Activated T-helper 1 cell treated with anti-CD3 and anti-CD28 coated beads, Interleukin-2, amount 50 U/mL, for 16 hours (primary cell): ENCODE measurements around the gene TTI1.
"Not testable (repeated sequence)": the region's sequence is repeated elsewhere in the genome, so short reads cannot be mapped to it uniquely, and the experiment has no call there.

ENCODE experiments used
- DNase-seq, 2 donors: peaks; one replicate each; pipeline ENCODE4 v3.0.0-alpha.2; 2020; ENCODE audit warnings: low read depth in 1 of 2, low spot score in 1 of 2

The TTI1 gene

DNA sequence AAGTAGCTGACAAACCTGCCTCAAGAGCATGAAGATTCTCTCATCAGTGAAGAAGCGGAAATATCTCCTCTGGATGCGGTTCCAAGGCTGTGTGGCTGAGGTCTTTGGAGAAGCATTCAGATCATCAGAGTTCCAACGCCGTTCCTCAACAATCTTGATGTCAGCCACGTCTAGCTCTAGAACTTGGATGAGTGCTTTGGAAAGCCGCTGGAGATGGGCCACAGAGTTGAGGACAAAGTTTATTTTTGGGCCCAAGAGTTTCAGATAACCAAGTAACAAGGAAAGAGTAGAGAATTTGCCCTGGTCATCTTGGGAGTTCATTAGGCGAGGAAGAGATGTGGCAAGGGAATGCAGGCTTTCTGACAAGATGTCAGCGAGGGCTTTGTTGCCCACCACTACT is 20.9 kb downstream of the TTI1 start:
- DNase-seq = no peak

DNA sequence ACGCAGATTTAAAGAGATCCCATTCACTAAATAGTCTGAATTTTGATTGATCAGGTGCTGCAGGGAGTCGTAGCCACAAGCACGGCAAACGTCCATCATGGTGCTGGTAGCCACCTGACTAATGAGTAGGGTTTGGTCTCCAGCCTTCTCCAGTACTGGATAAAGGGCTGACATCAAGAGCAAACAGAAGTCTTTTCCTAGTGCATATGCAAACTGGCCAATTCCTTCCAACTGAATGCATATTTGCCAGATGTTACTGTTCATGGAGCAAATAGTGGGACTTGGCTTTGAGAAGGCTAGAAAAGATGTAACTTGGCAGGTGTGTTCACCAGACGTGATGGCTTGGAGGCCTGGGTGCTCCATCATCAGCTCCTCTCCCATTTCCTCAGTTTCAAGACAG is 21.6 kb downstream of the TTI1 start:
- DNase-seq = no peak

- not testable (repeated sequence) for DNase-seq
Observed at GRCh38 chr20:38009416-38009815, 23.8 kb downstream of the TTI1 start.

DNA sequence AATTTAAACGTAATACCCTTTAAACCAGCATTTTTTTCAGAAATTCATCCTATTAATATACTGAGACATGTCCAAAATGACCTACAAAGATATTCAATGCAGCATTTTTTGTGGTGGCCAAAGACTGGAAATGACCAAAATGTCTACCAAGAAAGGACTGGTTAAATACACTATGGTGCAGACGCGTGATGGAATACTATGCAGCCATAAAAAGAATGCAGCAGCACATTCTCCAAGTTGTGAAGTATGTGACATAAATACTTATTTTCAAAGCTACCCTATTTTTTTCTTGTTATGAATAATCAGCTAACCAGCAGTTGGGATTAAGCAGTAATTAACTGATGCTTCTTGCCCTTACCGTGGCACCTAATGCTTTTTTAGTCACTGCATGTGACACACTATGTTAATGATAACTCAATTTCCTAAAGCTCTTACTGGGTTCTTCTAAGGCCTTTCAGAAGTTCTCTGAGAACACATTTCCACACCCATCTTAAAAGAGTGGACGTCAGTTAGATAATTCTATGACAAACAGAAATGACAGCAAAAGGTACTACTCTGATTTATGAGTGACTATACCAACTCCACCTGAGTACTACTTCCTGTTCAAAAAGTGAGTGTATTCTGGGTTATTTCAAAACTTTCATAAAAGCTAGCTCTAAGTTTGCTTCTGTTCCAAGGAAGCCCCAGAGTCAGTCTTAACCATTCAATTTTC is 24.9 kb downstream of the TTI1 start:
- no peak for DNase-seq

GRCh38 chr20:38007526-38007925 is 25.7 kb downstream of the TTI1 start:
- DNase-seq = no peak

GRCh38 chr20:38005903-38006302 is 27.4 kb downstream of the TTI1 start:
- no peak for DNase-seq

GRCh38 chr20:38004416-38004815 is 28.8 kb downstream of the TTI1 start:
- DNase-seq = no peak

GRCh38 chr20:38002422-38002821 is 30.8 kb downstream of the TTI1 start:
- no peak for DNase-seq

DNA sequence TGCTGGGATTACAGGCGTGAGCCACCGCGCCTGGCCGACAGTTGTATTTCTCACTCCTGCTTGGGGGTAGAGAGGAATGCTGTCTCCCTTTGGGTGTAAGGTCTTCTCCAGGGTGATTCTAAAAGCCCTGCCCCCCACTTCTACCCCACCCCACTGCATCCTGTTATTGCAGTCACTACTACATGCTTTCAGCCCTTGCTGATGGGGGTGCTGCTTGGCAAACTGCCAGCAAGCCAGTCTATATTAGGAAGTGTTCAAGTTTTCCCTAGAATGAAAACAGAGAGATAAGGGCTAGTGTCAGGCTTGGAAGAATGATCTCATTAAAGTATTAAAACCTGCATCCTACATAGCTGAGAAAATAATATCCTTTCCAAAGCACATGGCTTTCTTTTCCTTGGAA is 31.3 kb downstream of the TTI1 start:
- no peak for DNase-seq

- no peak for DNase-seq
Observed at GRCh38 chr20:38001173-38001875, 31.9 kb downstream of the TTI1 start.

DNA sequence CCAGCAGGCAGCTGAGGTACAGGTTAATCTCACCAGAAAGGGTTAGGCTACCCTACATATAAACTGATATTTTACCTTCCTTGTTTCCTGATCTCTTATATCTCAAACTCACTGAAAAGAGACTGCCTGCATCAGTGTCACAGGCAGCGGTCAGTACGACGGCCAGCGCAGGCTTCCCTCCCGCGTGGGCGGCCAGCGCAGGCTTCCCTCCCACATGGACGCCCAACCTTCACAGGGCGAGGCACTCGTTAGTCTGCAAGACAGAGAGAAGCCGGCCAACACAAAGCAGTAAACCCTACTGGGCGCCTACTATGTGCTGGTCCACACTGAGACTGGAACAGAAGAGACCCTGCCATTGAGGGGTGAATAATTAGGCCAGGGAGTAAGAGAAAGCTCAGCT is 33.0 kb downstream of the TTI1 start:
- no peak for DNase-seq

DNA sequence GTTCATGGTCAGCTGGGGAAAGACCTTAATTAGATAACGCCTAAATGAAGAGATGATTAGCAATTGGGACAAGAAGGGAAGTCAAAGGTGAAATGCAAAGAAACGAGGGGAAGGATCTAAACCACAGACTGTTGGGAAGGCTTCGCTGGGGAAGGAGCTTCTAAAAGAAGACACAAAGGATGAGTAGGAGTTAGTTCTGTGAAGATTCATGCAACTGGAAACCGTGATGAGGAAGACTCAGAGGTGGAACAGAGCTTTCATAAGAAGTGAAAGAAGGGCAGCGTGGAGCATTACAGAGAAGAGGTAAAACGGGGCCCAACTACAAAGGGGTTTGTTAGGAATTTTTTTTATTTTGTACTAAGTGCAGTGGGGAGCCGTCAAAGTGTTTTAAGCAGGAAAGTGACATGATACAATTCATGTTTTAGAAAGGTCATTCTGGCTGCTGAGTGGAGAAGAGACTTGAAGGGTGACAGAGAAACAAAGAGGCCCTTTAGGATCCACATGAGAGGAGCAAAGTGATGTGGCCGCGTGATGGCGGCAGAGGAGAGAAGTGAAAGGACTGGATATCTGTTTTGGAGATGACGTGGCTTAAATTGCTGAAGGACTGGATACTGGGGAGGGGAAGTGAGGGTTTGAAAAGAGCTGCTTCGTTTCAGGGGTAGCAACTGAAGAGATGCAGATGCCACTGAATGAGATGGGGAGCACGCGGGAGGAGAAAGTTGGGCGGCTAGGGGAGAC is 33.6 kb downstream of the TTI1 start:
- no peak for DNase-seq

DNA sequence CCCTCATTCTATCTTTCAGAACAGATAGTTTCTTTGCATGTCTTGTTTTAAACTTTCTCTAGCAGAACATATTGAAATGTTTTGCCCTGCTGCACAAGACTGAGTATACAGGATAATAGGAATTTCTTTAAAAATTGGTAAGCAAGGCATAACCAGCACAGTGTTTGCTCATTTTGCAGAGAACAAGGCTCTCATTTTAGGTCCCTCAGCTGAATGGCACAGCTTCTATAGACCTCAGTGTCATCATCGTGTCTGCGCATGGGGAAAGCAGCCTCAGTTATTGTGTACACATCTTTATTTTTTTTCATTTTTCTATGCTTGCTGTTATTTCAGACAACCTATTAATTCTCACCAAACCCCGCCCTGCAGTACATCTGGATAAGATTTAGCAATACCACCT is 35.7 kb downstream of the TTI1 start:
- DNase-seq = no peak

DNA sequence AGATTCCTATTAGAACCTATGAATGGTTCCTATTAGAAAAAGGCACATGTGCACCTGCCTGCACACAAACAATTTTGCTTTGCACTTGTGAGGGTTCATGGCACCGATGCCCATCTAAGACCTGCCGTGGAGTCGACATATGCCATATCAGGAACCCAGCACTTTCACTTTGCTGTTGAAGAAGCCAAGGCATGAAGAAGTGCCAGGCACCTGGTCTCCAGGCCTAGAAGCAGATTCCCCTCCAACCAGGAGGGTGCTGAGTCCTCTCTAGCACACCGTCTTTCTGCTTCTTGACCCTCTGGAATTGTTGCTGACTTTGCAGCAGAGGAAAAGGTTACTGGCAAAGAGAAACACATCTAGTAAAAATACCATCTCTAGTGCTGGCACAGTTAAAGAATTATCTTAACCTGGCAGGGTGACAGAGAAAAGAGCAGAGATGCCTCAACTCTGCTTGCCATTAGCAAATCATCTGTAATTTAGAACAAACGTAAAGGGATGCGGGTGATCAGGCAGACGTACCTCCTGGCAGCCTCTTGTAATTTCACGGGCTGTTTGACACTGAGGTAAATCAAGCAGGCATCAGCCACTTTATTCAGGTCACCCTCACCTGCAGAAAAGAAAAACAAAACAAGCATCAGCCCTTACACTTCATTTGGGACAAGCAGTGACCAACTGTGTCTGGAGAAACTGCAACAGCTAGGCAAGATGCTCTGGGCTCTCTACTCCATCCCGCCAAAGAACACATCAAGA is 37.2 kb downstream of the TTI1 start:
- no peak for DNase-seq

- no peak for DNase-seq
Observed at GRCh38 chr20:37994512-37994911, 38.7 kb downstream of the TTI1 start.

DNA sequence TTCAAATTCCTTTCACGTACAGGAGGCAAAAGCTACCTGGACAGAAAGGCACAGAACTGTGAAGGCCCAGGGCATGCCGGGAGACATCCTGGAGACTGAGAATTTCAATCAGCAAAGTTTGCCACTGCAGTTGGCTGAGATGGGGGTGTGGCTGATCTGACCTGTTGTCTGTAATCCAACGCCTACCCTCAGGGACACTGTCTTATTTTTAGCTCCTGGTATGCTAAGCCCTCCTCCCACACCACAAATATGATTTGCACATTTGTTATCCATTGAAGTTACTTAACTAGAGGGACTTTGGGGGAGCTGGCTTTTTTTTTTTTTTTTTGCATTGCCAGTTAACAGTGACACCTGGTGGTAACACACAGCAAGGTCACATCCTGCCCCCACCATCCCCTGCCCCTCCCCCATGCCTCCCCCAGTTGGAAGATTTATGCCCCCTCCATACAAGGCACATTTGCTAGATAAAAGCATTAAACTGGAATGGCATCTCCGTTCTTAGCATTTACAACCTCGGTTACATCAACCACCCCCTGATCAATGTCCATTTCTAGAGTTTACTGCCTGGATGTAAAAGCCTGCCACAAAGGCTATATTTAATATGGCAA is 40.4 kb downstream of the TTI1 start:
- no peak for DNase-seq

DNA sequence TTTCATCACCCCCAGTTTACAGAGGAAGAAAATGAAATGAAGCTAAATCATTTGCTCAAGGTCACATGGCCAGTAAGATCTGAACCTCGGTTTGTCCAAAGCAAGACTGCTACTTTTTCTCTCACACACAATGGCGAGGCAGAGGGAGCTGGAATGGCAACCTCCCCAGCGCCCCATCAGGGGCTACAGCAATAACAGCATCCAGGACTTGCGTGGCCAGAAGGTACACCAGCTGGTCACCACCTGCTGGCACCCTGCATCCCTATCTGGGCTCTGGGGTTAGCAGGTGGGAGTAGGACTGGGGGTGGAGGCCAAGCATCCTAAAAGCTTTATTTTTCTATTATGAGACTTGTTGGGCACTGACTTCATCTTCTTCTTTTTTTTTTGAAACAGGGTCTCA is 41.3 kb downstream of the TTI1 start:
- DNase-seq = no peak

GRCh38 chr20:37991157-37991866 is 41.9 kb downstream of the TTI1 start:
- no peak for DNase-seq

GRCh38 chr20:37990571-37991151 is 42.6 kb downstream of the TTI1 start:
- DNase-seq = no peak
